ENCODE results near the gene EXOC1.
"Not testable (repeated sequence)": the region's sequence is repeated elsewhere in the genome, so short reads cannot be mapped to it uniquely, and the experiment has no call there.

Gene EXOC1

DNA sequence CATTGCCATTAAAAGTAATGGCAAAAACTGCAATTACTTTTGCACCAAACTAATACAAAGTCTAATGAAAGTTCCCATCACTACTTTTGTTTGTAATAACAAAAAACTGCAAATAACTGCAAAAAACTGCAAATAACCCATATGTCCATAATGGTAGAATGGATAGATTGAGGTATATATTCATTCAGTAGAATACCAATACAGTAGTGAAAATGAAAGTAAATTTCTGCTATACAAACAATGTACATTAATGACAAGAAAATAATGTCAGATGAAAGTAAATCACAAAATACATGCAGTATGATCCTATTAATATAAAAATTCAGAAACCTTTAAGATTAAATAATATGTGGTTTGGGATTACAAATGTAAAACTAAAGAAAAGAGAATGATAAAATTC, 54.0 kb downstream of the EXOC1 start:
- DNase-seq (ENCODE audit: low read depth): no peak

DNA sequence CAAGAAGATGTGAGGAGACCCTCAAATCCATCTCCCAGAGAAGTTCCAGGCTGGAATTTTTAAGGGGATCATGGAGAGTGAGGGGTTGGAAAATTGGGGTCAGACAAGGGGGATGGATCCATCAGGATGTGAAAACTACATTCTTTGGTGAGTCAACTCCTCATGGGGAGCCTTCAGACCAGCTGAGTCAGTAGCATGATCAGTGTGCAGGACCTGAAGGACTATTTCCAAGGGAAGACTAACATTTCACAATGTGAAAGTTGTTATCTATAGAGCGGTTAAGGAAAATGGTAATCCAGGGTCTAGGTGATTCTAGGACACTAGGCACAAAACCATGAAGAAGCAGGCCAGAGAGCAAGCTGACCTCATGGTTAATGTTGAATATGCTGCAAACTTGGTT, 56.7 kb downstream of the EXOC1 start:
- DNase-seq (ENCODE audit: low read depth): no peak

DNA sequence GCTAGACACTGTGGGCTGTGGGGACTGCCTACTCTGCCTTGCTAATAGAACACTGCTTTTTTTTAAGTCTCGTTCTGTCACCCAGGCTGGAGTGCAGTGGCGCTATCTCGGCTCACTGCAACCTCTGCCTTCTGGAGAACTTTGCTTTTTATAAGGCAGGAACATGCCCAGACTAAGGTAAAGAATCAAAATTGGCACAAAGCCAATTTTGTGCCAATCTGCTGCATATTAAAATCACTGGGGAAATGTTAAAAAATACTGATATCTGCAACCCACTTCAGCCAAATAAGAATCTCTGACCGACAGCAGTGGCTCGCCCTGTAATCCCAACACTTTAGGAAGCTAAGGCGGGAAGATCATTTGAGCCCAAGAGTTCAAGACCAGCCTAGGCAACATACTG, 58.8 kb downstream of the EXOC1 start:
- DNase-seq (ENCODE audit: low read depth): no peak

- DNase-seq (ENCODE audit: low read depth): no peak
These were observed 67.1 kb downstream of the EXOC1 start for GRCh38 chr4:55920571-55920970.

- no peak for DNase-seq (ENCODE audit: low read depth)
These were observed 67.6 kb downstream of the EXOC1 start for GRCh38 chr4:55921093-55921492.

- DNase-seq (ENCODE audit: low read depth): no peak
These were observed 71.8 kb downstream of the EXOC1 start for GRCh38 chr4:55925241-55925640.

GRCh38 chr4:55926610-55927009, 73.2 kb downstream of the EXOC1 start:
- no peak for DNase-seq (ENCODE audit: low read depth)

GRCh38 chr4:55927803-55928437, 74.5 kb downstream of the EXOC1 start:
- no peak for DNase-seq (ENCODE audit: low read depth)

DNA sequence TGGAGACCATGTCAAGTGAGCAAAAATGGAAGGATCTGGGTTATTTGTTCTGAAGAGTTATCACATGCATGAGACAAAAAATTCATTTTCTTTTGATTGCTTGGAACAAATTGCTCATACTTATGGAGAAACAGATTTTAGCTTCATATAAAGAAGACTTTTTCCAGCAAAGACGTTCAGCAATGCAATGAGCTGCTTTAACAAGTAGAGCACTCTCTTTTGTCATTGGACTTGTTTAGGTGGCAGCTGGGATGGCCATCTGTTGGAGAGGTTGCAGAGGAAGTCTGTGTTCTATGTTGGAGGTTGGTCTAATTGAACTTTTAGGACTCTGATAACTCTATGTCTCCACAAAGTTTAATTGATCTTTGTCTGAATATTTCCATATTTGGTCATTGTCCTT, 75.4 kb downstream of the EXOC1 start:
- DNase-seq (ENCODE audit: low read depth): no peak

DNA sequence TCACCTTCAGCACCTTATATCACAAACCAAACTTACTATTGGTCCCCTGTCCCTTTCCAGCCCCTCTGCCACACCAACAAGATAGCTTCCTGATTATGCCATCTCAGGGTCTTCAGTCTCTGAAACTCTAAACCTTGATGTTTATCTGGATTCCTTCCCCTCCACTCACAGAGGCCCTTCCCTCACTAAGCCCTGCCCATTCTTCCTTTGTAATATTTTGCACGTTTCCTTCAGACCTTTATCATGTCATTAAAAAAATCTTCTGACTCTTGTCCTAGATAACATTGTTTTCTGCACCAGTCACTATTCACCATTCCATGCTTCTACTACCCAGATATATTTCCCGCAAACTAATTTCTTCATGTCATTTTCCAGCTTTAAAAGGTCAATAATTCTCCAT, 77.6 kb downstream of the EXOC1 start:
- no peak for DNase-seq (ENCODE audit: low read depth)

DNA sequence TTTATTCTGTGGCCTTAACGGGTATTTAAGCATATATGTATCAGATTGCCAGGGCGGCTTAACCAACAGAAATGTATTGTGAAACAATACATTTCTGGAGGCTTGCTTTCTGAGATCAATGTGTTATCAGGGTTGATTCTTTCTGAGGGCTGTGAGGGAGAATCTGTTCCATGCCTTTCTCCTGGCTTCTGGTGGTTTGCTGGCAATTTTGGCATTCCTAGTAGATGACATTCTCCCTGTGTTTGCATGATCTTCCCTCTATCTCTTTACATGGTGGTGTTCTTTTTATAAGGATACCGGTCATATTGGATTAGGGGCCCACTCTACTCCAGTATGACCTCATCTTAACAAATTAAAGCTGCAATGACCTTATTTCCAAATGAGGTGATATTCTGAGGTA, 78.4 kb downstream of the EXOC1 start:
- DNase-seq (ENCODE audit: low read depth): peak; percentile 62

- no peak for DNase-seq (ENCODE audit: low read depth)
These were observed 79.1 kb downstream of the EXOC1 start for GRCh38 chr4:55932511-55932910.

GRCh38 chr4:55933611-55934010, 80.2 kb downstream of the EXOC1 start:
- DNase-seq (ENCODE audit: low read depth): no peak

DNA sequence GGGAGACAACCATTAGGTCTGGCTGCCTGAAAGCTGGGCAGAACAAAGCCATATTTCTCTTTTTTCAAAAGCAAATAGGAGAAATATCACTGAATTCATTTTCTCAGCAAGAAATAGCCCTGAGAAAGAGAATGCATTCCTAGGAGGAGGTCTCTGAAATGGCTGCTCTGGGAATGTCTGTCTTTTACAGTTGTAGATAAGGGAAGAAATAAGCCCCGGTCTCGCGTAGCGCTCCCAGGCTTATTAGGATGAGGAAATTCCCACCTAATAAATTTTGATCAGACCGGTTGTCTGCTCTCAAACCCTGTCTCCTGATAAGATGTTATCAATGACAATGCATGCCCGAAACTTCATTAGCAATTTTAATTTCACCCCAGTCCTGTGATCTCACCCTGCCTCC, 82.5 kb downstream of the EXOC1 start:
- not testable (repeated sequence) for DNase-seq (ENCODE audit: low read depth)

- no peak for DNase-seq (ENCODE audit: low read depth)
These were observed 85.0 kb downstream of the EXOC1 start for GRCh38 chr4:55938481-55938880.

DNA sequence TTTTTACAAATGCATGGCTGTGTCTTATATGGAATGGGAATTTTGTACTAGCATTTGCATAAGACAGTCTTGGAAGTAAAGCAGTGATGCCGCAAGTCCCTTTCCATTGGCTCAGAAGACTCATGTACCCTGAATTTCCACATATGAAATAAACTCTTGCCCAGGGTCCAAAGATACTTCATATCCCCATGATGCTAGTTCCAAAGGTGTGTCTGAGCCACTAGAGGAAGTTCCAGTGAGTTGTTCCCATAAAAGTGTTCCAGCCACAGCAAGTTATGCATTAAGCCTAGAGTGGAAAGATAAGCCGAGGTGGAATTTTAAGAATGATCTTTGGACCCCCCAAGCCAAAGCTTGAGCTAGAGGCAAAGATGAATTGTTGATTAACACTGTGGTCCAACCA, 86.0 kb downstream of the EXOC1 start:
- DNase-seq (ENCODE audit: low read depth): no peak

GRCh38 chr4:55941881-55942396, 88.5 kb downstream of the EXOC1 start:
- DNase-seq (ENCODE audit: low read depth): no peak

GRCh38 chr4:55947254-55947882, 93.9 kb downstream of the EXOC1 start:
- no peak for DNase-seq (ENCODE audit: low read depth)

- DNase-seq (ENCODE audit: low read depth): peak; percentile 76
These were observed 94.7 kb downstream of the EXOC1 start for GRCh38 chr4:55947912-55948725.

- peak; percentile 71 for DNase-seq (ENCODE audit: low read depth)
These were observed 95.5 kb downstream of the EXOC1 start, which contains the start of gene CEP135 for GRCh38 chr4:55948726-55949481. CEP135 (plus strand) TSS chr4:55948945; CDS start chr4:55952131, 3,186 bp downstream.

- no peak for DNase-seq (ENCODE audit: low read depth)
These were observed 96.0 kb downstream of the EXOC1 start for GRCh38 chr4:55949482-55949802.

DNA sequence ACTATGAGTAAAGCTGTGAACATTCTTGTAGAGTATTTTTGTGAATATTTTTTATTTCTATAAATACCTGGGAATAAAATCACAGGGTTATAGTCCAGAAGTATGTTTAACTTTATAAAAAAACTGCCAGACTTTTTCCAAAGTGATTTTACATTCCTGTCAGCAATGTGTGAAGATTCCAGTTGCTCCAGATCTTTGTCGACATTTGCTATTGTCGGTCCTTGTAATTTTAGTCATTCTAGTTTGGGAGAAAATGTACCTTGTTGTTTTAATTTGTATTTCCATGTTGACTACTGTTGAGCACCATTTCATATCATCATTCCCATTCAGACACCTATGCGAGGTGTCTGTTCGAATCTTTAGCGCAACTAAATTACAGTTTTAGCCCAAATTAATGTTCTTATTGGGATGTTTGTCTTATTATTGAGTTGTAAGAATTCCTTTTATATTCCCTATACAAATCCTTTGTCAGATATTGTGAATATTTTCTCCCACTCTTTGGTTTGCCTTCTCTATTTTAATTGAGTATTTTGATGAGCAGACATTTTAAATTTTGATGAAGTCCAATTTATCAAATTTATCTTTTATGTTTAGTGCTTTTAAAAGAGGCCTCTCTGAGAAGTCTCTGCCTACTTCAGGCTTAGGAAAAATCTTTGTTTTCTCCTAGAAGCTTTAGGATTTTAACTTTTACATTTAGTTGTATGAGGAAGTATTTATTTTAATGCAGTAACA, 97.9 kb downstream of the EXOC1 start:
- DNase-seq (ENCODE audit: low read depth): no peak

Data from HS-27A (cell line).